T-helper 2 cell (primary cell): ENCODE data around the gene PLRG1.
A peak's percentile ranks its signal among the peaks of the same experiment; 100 is the strongest.
"Not testable (repeated sequence)": the region's sequence is repeated elsewhere in the genome, so short reads cannot be mapped to it uniquely, and the experiment has no call there.

Experiments
- DNase-seq, 5 experiments: peaks; one replicate each; pipeline versions ENCODE4 v3.0.0 to v3.0.0-alpha.2; 2012 to 2022
- total RNA-seq, 2 donors: gene quantifications; one replicate each; lab custom pipeline; 2026; lab: John Stamatoyannopoulos, UW

PLRG1 gene
- total RNA-seq, result 40.2 to 49.7 reads per million in 2 donors

DNA sequence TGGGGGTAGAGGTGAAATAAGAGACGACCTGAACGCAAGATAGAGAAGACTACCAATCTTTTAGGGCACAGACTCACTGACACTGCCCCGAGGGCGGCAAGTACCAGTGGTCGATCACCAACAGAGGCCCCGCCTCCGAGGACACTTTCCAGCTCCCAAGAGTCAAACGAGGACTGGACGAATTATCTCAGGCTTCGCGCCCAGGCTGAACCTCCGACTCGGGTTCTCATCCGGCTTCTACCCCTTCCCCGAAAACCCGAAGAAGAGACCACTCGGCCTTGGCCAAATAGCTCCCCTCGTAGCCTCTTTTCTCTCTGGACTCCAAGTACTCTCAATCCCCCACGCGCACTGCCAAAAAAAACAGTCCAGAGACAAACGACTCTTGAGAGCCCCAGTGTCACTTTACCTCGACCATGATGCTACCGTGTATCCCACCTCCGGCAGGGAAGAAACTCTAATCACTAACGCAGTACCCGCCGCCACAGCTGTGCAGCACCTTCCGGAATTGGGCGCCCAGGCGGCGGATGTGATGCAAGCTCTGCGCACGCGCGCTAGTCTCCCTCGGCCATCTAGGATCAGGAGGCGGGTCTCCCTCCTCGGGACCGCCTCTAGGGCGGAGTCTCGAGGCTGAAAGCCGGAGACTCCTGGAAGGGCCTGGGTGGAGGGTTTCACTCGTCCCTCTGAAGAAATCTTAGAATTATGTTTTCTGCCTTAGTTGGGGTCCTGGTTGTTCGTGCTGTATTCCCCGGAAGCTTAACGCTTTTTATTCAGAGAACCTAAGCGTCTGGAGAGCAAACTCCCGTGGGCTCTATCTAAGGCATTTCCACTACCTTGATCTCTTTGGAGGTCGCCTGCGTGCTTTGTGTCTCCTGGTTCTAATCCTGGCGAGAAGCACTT, at the start of gene PLRG1:
Gene PLRG1 (minus strand): TSS at position 507 of the 897 bp plus-strand sequence. CDS start 92 bp downstream, at position 415.
- DNase-seq, result peak; percentile 94 to 96 (median 94)

DNA sequence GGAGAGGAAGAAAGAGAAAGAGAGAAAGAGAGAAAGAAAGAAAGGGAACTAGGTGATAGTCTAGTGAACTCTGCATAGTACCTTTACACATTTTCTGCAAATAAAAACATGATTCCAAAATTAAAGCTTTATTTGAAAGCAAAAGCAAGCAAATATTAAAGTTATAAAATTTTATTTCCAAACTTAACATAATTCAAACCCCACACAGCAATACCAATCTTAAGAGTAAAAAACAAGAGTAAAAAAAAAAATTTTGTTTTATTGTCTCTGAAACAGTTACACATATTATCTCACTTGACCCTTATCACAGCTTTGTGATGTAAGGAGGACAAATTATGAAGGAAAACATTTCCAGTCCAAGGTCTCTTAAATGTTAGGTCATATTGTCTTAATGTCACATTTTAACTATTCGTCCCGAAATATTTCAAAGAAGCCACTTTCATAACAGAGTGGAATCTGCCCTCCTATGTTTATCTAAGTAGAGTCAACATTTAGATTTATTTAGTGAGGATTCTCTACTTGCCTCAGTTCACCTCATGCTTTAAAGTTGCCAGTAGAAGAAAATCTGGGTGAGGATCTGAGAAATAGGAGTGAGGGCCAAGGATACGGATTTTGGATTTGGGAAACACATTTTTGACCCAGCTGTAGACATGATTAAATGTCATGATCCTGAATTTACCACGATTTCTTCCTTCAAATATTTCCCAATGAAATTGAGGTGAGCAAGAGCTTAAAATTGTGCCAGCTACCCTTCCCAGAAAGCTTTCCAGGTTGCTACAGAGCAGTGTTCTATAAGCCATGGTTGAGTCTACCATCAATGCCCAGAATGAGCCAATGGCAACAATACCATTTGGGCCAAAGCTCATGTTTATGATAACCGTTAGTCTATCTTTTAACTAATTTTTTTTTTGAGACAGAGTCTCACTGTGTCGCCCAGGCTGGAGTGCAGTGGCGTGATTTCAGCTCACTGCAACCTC, 47.9 kb upstream of the PLRG1 start:
- no peak for DNase-seq

DNA sequence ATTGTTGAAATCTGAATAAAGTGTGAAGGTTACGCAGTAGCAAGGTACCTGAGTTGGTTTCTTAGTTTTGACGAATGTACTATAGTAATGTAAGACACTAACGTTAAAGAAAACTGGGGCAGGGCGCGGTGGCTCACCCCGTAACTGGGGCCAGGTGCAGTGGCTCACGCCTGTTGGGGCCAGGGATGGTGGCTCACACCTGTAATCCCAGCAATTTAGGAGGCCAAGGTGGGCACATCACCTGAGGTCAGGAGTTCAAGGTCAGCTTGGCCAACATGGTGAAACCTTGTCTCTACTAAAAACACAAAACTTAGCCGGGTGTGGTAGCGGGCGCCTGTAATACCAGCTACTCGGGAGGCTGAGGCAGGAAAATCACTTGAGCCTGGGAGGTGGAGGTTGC, 47.1 kb upstream of the PLRG1 start:
- DNase-seq, result not testable (repeated sequence)

DNA sequence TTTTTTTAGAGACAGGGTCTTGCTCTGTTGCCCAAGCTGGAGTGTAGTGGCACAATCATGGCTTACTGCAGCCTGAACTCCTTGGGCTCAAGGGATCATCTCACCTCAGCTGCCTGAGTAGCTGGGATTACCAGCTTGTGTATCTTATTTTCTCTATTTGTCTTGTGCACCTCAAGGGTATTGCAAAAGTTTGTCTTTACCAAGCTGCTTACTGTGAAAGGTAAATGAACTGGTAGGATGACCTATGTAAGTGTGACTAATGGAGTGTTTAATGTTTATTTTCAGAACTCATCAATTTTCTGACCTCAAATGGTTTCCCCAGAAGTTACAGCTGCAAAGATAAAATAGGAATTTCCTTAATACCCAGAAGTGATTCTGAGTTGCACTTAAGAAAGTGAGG, 45.6 kb upstream of the PLRG1 start:
- no peak for DNase-seq

DNA sequence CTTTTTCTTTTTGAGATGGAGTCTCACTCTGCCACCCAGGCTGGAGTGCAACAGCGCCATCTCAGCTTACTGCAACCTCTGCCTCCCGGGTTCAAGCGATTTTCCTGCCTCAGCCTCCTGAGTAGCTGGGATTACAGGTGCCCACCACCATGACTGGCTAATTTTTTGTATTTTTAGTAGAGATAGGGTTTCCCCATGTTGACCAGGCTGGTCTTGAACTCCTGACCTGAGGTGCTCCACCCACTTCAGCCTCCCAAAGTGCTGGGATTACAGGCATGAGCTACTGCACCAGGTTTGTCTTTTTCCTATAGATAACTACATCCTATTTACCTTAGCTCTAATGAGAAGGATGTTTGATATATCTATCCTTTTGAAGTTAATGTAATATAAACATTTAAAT, 44.1 kb upstream of the PLRG1 start:
- not testable (repeated sequence) for DNase-seq

DNA sequence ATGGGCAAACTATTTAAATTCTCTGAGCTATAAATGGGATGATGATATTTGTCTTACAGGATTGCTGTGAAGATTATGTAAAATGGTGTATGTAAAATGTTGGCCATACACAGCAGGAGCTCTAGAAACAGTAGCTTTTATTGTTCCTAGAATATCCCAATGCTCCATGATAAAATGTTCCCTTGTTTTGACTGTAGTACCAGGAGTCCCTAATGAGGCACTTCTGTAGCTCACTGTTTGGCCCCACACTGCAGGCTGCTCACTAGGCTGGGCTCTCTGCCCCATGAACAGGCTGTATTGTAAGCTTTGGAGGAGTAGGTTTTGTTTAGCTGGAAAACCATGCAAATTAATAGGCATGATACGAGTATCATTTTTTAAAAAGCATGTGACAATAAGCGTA, 43.7 kb upstream of the PLRG1 start:
- no peak for DNase-seq

DNA sequence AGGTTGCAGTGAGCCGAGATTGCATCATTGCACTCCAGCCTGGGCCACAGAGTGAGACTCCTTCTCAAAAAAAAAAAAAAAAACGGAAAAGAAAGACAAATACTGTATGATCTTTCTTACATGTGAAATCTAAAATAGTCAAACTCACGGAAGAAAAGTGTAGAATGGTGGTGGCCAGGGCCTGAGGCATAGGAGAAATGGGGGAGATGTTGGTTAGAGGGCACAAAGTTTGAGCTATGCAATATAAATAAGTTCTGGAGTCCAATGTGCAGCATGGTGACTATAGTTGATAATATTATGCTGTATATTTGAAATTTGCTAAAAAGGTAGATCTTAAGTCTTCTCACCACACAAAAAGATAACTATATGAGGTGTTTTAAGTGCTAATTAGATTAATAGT, 41.7 kb upstream of the PLRG1 start:
- DNase-seq, result no peak

DNA sequence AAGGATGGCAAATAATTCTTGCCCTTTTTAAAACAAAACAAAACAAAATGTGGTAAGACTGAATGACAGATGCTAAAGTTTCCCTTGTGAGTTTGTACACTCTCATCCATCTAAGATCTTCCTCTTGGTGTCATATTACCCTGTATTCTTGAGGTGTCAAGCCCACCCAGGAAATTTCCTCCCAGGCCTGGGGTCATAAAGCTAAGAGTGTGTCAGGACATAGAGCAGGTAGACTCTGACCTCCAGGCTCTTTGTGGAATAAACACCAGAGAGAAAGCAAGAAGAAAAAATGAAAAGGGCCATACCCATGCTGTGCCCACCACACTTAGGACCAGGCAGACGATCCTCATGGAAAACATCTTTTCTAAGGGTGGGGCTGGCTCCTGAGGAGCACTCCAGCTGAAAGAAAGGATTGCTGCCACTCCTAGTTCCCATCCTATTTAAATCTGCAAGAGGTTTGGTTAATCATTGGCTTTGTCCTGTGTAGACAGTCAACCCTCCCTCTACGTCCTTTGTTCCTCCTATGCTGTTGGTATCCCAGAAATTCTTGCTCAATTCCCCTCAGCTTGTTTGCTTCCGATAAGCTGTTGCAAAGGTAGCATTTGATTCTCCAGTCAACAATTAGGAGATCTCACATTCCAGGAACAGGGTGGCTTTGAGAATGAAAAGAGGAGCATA, 40.3 kb upstream of the PLRG1 start, which contains the start of gene FGA:
Gene FGA (minus strand): TSS at position 414 of the 678 bp plus-strand sequence. CDS start 55 bp downstream, at position 359.
- no peak for DNase-seq

DNA sequence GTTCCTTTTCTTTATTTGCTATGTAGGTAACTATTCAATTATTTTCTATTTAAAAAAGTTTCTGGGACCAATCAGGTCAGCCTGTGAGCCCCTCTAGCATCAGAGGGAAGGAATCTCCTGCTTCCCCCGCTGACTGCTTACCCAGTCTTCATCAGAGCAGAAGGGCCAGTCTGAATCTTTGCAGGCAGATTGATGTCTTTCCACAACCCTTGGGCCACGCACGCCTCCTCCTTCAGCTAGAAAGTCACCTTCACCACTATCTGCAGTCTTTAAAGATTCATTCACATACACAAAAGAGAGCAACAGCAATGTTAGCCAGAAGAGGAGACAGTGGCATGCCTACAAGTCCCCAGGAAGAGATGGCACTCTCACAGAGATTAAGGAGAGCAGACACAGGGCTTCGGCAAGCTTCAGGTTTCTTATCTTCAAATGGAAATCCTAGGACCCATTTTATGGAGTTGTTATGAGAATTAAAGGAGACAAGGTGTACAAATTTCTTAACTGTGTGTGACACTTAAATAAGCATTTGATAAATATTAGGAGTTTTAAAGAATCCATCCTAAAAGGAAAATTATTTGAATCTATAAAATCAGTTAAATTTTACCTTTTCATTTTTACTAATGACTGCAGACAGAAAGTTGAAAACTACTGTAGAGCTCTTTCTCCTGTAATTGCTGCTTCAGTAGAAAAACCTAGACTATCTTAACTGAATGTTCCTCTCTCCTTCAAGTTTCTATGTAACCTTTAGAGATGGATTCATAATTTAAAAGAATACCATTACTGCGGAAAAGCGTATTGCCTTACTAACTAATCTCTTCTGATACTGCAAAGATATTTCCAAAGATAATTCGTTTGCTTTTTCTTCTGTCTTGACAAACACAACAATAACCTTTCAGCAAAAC, 39.3 kb upstream of the PLRG1 start:
- no peak for DNase-seq

DNA sequence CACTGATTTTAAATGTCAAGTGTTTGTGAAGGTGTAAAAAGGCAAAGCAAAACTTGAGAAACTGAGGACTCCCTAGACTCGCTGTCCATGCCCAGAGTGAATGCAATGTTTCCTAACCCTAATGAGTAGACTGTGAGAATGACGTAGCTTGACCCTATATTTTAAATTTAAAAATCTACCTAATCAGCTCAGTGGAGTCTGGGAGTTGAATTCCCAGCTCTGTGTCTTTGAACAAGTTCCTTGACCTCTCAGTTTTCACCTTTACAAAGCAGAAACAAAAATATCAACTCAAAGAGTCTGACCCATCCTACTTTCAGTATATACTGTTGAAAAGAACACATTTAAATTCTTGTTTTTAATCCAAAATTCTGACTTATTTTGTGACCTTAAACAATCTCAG, 38.0 kb upstream of the PLRG1 start:
- DNase-seq, result no peak

DNA sequence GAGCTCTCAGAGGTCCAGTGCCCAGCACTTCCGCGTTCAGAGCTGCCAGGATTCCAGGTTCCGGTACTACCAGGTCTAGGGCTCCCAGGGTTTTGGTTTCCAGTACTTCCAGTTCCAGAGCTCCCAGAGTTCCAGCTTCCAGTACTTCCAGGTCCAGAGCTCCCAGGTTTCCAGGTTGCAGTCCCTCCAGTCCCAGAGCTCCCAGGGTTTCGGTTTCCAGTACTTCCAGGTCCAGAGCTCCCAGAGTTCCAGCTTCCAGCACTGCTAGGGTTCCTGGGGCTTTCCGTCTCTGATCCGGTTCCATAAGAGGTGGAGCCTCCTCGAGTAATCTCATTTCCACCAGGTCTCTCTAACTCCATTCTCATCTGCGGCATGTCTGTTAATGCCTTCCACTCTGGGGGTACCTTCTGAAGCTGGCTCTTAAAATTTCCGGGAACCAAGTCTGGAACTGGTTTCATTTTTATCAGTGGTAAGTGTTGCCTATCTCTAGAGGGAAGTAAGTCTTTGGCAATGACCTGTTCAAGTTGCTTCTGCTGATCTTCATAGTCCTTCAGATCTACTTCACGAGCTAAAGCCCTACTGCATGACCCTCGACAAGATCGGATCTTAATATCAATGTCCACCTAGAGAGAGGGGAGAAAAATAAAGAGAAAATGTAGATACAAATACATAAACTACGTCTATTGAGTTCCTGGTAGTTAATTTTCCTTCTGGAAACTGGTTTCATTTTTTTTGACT, 36.3 kb upstream of the PLRG1 start:
- DNase-seq, result no peak

DNA sequence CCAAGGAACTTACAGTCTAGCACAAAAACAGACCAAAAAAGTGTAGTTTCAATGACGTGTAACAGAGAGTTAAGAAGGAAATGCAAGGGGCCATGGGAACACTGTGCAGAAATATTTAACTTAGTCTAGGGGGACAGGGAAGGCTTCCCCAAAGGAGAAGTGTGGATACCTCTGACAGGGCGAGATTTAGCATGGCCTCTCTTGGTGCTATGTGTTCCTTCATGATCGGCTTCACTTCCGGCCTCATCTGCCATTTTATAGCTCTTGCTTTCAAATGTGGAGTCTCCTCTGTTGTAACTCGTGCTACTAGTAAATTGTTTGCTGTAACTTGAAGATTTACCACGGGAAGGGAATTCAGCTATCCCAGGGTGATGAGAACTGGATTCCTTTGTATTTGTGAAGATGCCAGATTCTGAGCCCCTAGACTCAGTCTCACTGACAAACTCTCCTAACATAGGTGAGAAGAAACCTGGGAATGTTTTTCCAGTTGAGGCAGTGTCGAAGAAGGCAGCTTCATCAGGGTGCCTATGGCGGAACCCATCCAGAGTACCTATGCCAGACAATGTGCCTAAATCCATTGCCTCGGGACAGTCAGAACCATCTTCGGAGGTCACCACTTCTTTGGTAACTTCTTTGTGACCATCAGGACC, 35.3 kb upstream of the PLRG1 start:
- DNase-seq, result no peak

DNA sequence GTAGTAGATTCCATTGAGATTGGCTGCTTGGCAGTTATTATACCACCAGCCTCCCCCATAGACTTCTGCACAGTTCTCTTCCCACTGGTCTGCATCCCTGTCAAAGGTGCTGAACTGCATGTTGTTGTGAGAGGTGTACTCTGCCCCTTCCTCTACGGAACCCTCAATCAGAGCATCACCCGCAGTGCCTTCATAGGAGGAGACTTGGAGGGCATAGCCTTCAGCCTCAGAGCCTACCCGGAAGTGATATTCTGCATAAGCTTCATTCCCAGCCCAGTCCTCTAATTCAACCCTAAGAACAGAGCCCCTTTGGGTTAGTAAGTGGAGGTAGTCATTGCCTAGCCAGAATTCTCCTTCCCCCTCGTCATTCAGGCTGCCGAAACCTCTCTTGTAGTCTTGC, 34.1 kb upstream of the PLRG1 start:
- no peak for DNase-seq

DNA sequence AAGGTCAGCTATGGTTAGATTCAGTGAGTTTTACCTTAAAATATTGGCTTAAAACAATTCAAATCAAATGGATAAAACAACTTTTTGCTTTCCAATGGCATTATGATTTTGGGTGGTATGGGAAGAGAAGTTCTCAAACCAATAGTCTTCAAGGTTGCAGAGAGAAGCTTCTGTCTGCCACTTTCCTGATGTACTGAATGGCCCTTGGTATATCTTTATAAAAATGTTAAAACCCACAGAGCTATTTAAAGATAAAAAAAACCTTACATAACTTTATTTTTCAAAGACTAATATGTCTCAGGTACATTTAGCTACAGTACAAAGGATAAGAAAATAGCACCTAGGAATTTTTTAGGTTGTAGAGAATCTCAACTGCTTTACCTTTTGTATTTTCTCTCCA, 33.5 kb upstream of the PLRG1 start:
- DNase-seq, result no peak

DNA sequence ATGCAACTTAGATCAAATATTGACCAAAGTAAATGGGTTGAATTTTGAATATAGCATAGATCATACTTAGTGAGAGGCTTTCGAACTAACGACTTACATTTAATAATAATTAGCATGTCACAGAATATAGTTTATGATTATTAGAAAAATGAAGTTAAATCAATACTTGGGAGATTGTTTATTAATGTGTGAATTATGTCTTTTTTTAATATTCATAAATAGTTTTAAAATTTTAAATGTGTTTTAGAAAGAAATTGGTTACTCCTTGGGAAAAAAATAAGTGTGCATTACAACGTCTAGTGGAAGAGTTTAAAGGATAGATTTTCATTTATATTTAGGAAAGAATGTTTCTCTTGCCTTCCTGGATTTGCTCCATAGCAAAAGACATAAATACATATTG, 33.0 kb upstream of the PLRG1 start:
- no peak for DNase-seq

DNA sequence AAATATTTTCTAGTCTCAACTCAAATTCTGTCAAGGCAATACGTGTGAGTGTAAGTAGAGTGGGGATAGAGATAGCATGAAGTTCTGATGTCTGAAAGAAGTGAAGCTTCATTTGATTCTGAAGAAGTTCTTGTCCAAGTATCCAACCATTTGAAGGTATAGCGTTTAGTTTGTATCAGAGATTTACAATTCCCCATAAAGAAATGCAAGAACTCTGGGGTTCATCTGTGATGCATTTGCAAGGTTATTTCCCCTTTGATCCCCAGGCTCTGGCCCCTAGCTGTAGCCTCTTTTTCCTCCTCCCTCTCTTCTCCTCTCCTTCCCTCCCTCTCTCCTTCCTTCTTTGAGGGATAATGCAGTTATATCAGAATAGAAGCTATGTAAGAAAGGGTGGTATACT, 32.5 kb upstream of the PLRG1 start:
- DNase-seq, result no peak

DNA sequence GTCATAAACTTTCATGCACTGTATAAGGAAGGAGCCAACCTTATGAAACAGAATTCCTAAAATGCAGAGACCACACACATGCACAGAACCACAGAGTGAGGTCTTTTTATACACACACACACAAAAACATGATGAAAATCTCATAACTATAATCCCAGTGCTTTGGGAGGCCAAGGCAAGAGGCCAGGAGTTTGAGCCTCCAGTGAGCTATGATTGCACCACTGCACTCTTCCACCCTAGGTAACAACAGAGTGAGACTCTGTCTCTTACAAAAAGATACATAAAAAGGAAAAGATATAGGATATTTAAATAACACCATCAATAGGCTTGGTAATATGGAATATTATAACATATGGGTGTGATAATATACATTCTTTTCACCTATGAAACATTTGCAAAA, 29.7 kb upstream of the PLRG1 start:
- DNase-seq, result no peak

DNA sequence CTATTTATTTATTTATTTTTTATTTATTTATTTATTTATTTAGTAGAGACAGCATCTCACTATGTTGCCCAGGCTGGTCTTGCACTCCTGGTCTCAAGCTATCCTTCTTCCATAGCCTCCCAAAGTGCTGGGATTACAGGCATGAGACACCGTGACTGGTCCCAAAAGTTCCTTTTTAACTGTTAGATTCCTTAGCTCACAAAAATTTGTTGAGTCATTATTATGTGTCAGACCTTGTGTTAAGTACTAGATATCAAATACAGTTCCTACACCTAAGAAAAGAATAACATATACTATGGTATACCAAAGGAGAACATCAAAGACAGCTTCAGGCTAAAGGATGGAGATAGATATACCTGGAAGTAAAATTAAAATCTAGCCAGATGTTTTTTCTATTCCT, 28.7 kb upstream of the PLRG1 start:
- no peak for DNase-seq

DNA sequence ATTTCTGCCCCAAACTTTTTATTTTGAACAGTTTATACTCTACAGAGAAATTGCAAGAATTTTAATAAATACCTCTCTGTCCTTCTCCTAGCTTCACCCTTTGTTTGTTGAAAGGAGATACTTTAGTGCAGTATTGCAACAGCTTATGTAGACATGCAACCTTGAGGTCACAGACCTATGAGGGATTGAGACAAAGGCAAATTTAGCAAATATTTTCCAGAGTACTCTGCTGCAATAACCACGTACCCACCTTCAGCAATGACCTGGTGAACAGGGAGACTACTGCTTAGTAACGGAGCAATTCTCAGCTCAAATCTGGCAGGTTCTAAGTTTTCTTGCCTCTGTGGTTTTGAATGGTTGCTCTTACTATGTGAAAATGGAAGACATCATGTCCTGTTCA, 27.1 kb upstream of the PLRG1 start:
- DNase-seq, result no peak

DNA sequence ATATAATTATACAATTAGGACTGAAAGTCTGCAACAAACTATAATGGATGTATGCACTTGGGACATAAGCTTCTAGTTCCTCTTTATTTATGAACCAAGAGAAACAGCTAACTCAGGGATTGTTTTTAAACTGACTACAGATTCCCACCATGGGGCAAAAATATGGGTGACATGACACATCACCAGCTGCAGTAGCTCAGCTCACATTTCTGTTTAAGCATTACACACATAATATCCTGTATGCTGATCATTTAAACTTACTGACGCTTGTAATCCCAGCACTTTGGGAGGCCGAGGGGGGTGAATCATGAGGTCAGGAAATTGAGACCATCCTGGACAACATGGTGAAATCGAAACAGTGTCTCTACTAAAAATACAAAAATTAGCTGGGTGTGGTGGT, 24.1 kb upstream of the PLRG1 start:
- no peak for DNase-seq
